Measurements from ENCODE around the gene SOSTDC1. TPM values are rescaled to one million over a fixed set of nuclear protein-coding genes. Genes with fewer than 3 reads are reported as not detected.

The SOSTDC1 gene
- total RNA-seq, 1 donor from 2014 or later, result not detected

GRCh38 chr7:16484453-16485158 lies 19.1 kb upstream of the SOSTDC1 start:
- H3K27ac Mint-ChIP-seq (ENCODE audit: unreplicated experiment), result no peak overlapping the region
- peaks cover 1% of the 10 kb centered on the region for H3K27me3 Mint-ChIP-seq (ENCODE audit: unreplicated experiment)
- H3K4me3 Mint-ChIP-seq (ENCODE audit: unreplicated experiment), result no peak overlapping the region
- no peaks in the 10 kb centered on the region for H3K9me3 Mint-ChIP-seq (ENCODE audit: unreplicated experiment)
- no peaks in the 10 kb centered on the region for H3K4me1 Mint-ChIP-seq (ENCODE audit: low read depth, unreplicated experiment)
- H3K36me3 Mint-ChIP-seq (ENCODE audit: unreplicated experiment), result no peaks in the 10 kb centered on the region
- no peak for DNase-seq
- TF ChIP-seq CTCF (IDR thresholded peaks at IDR 0.05; ENCODE audit: partially characterized antibody, unreplicated experiment), result no peak

GRCh38 chr7:16479591-16479990 lies 14.1 kb upstream of the SOSTDC1 start:
- no peak overlapping the region for H3K27ac Mint-ChIP-seq (ENCODE audit: unreplicated experiment)
- H3K27me3 Mint-ChIP-seq (ENCODE audit: unreplicated experiment), result no peaks in the 10 kb centered on the region
- H3K4me1 Mint-ChIP-seq (ENCODE audit: low read depth, unreplicated experiment), result no peaks in the 10 kb centered on the region

GRCh38 chr7:16479161-16479560 lies 13.6 kb upstream of the SOSTDC1 start:
- H3K4me3 Mint-ChIP-seq (ENCODE audit: unreplicated experiment), result no peak overlapping the region
- H3K27me3 Mint-ChIP-seq (ENCODE audit: unreplicated experiment), result no peaks in the 10 kb centered on the region
- H3K27ac Mint-ChIP-seq (ENCODE audit: unreplicated experiment), result no peak overlapping the region
- H3K36me3 Mint-ChIP-seq (ENCODE audit: unreplicated experiment), result no peaks in the 10 kb centered on the region
- no peak for DNase-seq
- TF ChIP-seq CTCF (IDR thresholded peaks at IDR 0.05; ENCODE audit: partially characterized antibody, unreplicated experiment), result no peak
- no peaks in the 10 kb centered on the region for H3K4me1 Mint-ChIP-seq (ENCODE audit: low read depth, unreplicated experiment)
- H3K9me3 Mint-ChIP-seq (ENCODE audit: unreplicated experiment), result no peaks in the 10 kb centered on the region

More at GRCh38 chr7:16479591-16479990, 14.1 kb upstream of the SOSTDC1 start:
- H3K36me3 Mint-ChIP-seq (ENCODE audit: unreplicated experiment), result no peaks in the 10 kb centered on the region
- TF ChIP-seq CTCF (IDR thresholded peaks at IDR 0.05; ENCODE audit: partially characterized antibody, unreplicated experiment), result no peak
- no peak overlapping the region for H3K4me3 Mint-ChIP-seq (ENCODE audit: unreplicated experiment)
- DNase-seq, result no peak
- no peaks in the 10 kb centered on the region for H3K9me3 Mint-ChIP-seq (ENCODE audit: unreplicated experiment)

GRCh38 chr7:16471933-16472332 lies 6.4 kb upstream of the SOSTDC1 start:
- Mint-ChIP-seq H3K9me3 (ENCODE audit: unreplicated experiment) (no peaks in the 10 kb centered on the region), H3K27me3 (ENCODE audit: unreplicated experiment) (peaks cover 3% of the 10 kb centered on the region), H3K36me3 (ENCODE audit: unreplicated experiment) (no peaks in the 10 kb centered on the region), H3K27ac (ENCODE audit: unreplicated experiment) (no peak overlapping the region), H3K4me3 (ENCODE audit: unreplicated experiment) (no peak overlapping the region), H3K4me1 (ENCODE audit: low read depth, unreplicated experiment) (no peaks in the 10 kb centered on the region)
- TF ChIP-seq CTCF (IDR thresholded peaks at IDR 0.05; ENCODE audit: partially characterized antibody, unreplicated experiment), result no peak
- DNase-seq, result no peak

GRCh38 chr7:16463949-16464715 lies 1.4 kb downstream of the SOSTDC1 start:
- Mint-ChIP-seq H3K4me3 (ENCODE audit: unreplicated experiment) (no peak overlapping the region), H3K4me1 (ENCODE audit: low read depth, unreplicated experiment) (peaks cover 5% of the 10 kb centered on the region), H3K27ac (ENCODE audit: unreplicated experiment) (no peak overlapping the region), H3K27me3 (ENCODE audit: unreplicated experiment) (no peaks in the 10 kb centered on the region), H3K36me3 (ENCODE audit: unreplicated experiment) (no peaks in the 10 kb centered on the region), H3K9me3 (ENCODE audit: unreplicated experiment) (no peaks in the 10 kb centered on the region)
- DNase-seq, result no peak
- no peak for TF ChIP-seq CTCF (IDR thresholded peaks at IDR 0.05; ENCODE audit: partially characterized antibody, unreplicated experiment)

Data from glutamatergic neuron (in vitro differentiated cells).